LHCN-M2 (cell line): ENCODE results near the gene UBE2J1. TPM values are rescaled to one million over a fixed set of nuclear protein-coding genes. Genes with fewer than 3 reads are reported as not detected.

Experiments used
- DNase-seq: peaks from one replicate; pipeline ENCODE4 v3.0.0-alpha.2; 2012; ENCODE audit warnings: low read depth
- total RNA-seq: library from RNA; depleted of rRNA; stranded (reverse); fragments of >200 nt; gene quantifications from 2 replicates; pipeline ENCODE4 v1.2.3, GENCODE V29; 2014

The UBE2J1 gene
- total RNA-seq, 1 experiment from 2014 or later: 26.7 TPM

DNA sequence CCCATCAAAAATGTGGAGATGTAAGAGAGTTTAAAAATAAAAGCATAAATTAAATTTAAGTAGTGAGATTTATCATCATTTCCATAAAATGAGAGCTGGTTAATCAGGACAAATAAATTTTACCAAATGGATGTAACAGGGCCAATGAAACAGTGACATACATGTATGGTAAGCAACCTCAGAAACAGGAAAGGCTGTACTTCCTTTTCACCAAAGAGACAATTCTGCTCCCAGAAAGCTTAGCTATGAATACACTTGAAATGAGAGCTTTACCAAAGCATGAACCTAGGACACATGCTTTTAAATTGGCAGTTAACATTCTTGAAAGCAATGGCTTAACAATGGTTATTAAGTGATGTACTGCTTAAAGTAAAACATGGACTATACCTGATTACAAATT is 12.1 kb upstream of the UBE2J1 start:
- no peak for DNase-seq

DNA sequence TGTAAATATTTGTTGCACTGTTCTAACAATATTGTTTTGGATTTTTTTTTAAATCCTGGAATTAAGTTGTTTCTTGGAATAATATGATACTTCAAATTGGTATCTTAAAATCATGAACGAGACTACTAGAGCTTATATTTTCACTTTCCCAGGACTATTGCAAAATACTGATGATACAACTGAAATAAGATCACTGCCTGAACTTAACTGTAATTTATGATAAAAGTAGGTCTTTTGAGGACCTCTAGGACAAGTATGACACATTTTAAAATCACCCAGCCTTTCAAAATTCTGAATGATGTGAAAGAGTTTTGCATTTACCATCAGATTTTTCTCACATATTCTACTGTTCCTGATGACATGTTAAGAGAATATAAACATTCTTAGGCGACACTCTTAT is 8.6 kb upstream of the UBE2J1 start:
- no peak for DNase-seq

- DNase-seq: peak; percentile 68
These were observed 8.0 kb upstream of the UBE2J1 start for GRCh38 chr6:89360415-89360999.

GRCh38 chr6:89359561-89359960 is 7.0 kb upstream of the UBE2J1 start:
- DNase-seq: no peak

- no peak for DNase-seq
These were observed 4.9 kb upstream of the UBE2J1 start for GRCh38 chr6:89357390-89357789.

DNA sequence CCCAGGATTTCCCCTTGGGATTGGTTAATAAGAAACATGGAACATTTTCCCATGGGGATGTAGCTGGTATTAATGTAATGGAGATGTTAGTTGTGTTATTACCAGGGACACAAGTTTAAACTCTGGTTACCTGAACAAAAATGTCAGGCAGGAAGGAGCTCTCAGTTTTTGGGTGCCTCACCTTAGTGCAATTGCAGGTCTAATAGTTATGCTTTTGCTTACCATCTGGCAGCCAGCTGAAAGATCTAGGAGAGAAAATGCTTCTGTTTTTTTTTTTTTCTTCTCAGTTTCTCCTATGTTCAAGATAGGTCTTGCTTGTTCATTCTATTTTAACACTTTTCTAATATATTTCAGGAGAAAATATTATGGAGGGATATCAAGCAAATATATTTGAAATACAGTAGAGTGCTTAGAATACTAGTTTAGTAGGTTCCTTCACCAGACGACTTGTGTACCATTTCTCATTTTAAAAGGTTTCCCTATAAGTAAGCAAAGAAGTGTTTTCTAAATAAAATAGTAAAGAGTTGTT is 4.2 kb upstream of the UBE2J1 start:
- DNase-seq: no peak

DNA sequence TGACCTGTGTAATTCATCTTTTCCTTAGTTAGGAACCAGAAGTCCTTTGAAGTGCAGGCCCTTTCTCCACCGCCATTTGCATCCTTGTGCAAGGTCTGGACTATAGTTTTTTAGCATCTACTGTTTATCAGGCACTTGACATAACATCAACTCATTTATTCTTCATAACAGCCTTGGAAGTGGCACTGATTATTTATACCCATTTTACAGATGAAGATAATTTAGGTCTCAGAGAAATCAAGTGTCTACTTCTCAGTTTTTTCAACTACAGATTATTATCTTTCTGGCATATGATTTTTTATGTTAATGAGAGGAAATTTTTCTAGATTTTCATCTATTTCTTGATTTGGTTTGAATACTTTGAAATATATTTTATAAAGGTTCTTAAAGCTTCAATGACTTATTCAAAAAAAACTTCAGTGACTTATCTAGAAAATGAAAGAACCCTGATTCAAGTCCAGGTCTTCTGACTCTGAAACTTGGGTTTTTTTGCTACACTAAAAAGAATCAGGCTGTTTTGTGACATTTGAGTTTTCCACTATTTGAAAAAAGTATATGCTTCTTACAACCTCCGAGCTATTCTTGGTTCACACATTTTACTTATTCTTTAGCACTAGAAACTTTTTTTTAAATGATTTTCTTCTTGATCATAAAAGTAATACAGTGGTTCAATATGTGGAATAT is 3.1 kb upstream of the UBE2J1 start:
- DNase-seq: no peak

DNA sequence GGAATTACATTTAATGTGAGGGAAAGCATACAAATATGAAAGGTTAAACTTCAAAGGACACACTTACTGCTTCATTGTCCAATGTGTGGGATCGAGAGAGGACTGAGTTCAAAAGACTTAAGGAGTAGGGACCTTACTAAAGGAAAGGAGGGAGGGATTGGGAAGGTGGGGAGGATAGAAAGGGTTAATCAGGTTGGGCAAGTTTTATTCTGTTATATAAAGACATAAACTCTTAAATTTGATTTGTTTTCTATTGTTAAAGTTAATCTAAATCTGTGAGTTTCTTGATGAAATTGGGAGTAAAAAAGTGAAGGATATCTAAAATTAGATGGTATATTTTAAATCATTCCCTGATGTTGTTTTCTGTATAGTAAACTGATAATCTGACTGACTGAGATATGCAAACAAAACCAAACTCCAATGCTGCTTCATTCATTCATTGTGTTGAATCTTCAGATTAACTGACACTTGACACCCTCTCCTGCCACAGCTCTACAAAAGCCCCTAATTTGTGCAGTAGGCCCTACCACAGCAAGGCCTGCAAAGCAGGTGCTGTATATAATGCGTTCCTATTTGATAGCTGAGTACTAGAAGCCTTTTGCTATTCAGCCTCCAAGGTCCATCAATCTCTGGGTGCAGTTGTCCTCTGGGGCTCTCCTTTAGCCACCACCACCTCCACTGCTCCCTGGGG is 1.3 kb upstream of the UBE2J1 start:
- DNase-seq: no peak

- no peak for DNase-seq
These were observed 615 bp upstream of the UBE2J1 start for GRCh38 chr6:89353118-89353556.

- no peak for DNase-seq
These were observed 748 bp downstream of the UBE2J1 start for GRCh38 chr6:89351671-89352277.

DNA sequence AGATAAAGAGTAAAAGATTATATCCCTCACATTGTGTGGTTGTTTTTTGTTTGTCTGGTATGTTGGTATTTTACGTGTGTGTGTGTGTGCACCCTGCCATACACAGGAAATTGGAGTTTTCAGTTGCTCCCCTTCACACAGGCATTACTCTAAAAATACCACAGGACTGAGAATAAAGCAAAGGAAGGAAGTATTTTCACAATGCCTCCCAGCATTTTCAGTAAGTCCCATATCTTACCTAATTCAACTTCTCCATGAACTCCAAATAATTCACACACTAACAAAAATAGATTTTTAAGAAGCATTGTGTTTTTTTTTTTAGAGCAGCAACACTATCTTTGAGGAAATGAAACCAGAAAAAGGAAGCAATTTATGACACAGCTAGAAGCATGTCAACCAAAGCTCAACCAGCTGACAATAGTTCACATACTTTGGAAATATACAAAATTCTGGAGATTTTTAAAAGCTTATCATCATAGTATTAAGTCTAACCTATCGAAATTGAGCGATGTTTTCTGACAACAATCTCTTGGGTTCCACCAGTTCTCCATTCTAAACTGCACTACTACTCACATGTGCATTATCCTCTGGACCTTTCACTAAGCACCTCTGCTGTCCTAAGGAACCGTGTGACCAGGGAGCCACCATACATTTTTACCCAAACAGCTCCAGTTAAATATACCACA is 2.1 kb downstream of the UBE2J1 start:
- DNase-seq: no peak

GRCh38 chr6:89348372-89348771 is 4.2 kb downstream of the UBE2J1 start:
- DNase-seq: no peak

- DNase-seq: no peak
These were observed 4.7 kb downstream of the UBE2J1 start for GRCh38 chr6:89347825-89348224.

DNA sequence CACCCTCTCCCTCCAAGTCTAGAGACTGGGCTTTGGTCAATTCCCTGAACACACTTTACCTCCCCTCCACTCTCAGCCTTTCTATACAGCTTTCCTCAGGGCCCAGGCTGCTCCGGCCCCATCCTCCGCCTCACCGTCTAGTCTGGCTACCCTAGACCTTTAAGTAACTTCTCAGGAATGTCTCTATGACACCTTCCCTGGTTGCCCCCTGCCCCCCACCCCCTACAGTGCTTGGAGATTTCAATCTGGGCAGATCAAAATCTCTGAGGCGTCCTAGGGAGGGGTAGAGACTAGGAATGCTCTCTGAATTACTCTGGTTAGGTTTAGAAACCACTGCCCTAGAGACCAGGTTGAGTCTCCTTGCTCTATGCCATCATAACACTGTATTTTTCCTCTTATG is 6.1 kb downstream of the UBE2J1 start:
- no peak for DNase-seq

DNA sequence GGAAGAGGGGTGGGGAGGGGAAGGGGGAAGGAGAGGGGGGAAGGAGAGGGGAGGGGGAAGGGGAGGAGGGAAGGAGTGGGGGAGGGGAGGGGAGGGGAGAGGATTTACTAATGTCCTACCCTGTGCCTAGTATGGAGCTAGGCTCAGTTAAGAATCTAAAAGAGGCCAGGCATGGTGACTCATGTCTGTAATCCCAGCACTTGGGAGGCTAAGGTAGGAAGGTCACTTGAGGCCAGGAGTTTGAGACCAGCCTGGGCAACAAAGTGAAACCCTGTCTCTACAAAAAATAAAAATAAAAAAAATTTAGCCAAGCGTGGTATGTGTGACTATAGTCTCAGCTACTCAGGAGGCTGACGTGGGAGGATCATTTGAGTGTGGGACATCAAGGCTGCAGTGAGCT is 13.0 kb downstream of the UBE2J1 start:
- DNase-seq: no peak

- DNase-seq: no peak
These were observed 17.4 kb downstream of the UBE2J1 start for GRCh38 chr6:89335164-89335563.

DNA sequence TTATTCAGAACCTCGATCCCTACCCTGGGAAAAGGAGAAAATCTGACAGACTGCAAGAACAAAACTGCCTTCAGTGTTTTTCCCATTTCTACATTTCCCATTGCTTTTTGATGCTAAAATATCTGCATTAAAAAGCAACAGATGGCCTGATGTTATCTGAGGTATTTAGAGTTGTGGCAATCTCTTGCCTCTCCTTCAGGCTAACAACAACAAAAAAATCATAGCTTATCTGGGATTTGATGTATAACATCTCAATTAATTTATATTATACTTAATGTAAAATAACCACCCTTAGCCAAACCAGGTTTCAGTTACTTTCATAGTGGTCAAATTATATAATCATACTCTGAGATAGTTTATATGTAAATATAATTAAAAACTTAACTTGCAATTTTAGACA is 21.6 kb downstream of the UBE2J1 start:
- DNase-seq: no peak

DNA sequence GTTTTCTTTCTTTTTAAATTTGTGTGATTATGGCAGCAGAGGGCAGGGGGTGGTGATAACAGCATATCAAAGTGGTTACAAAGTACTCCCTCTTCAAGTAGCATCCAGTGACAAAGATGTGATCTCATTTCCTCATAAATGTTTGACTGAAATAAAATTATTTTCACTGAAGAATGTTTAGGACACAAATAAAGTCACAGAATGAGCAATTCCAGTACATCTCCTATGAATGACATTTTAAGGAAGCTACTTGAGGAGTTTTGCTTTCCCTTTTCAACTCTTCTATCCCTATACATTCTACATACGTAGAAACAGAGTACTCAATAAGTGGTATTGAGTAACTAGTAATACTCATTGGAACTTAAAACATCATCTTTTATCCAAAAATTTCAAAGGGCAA is 23.5 kb downstream of the UBE2J1 start:
- DNase-seq: no peak

- no peak for DNase-seq
These were observed 28.2 kb downstream of the UBE2J1 start for GRCh38 chr6:89324304-89324703.

DNA sequence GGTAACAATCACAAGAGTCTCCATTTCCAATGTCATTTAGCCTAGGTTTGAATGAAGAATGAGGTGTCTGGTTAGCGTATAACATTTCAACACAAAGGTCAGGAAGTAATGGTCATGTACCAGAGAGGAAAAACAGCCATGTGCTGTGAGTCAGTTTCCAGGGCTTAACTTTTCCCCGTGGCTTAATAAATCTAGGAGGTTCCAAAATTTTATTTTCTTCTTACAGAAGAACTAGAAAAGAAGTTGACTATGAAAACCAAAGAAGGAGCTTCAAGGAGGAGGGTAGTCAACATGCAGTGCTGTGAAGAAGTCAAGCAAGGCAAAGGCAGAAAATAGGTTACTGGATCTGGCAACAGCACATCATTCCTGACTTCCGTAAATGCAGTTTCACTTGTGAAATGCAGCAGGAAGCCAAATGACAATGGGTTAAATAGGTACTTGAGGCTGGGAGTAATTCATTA is 29.0 kb downstream of the UBE2J1 start:
- DNase-seq: peak; percentile 34

DNA sequence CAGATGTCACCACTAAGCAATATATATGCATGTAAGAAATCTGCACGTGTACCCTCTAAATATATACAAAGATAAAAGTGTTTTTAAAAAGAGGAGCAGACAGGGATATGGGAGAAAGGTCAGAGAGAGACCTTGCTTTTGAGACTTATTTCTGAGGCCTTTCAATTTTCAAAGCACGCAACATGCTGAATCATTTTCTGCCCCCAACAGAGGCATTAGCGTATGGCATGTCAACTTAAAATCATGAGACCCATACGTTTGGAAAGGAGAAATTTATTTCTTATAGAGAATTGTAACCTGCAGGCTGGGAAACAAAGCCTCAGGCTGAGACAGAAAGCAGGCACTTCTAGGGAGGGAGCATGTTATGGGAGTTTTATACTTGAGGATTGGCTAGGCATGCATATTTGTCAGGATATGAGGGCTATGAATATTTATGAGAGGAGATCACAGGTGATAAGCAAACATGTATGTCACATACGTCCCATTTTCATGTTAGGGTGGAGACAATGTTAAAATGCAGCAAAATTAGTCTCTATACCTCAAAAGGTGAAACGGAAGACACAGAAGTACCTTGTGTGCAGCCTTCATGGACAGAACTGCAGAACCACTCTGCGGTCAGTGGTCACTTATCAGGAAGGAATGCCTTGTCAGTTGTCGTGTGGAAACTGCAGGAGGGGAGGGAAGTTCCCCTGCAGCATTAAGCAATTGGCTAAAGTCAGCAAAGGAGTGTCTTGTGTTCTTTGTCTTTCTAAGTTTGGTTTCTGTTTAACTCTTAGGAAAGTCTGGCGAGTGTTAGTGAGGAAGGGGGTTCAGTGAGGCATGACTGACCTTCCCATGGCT is 31.2 kb downstream of the UBE2J1 start:
- DNase-seq: no peak
